Upper lobe of left lung (tissue), 4 donors: Measurements from ENCODE around the gene CACNB4.

ENCODE experiments used
- EP300 ChIP-seq, 4 donors: sonication (generic); formaldehyde crosslinking; IDR thresholded peaks; one replicate each; pipeline ENCODE4 v1.5.1; 2017; ENCODE audit warnings: antibody characterized with exemption in 4 of 4, control low read depth in 2 of 4
- POLR2A ChIP-seq, 4 donors: fragments of 450-650 bp; IDR thresholded peaks; one replicate each; pipeline ENCODE4 v1.5.1; 2016 to 2017; ENCODE audit warnings: antibody characterized with exemption in 4 of 4, mild to moderate bottlenecking in 2 of 4
- POLR2AphosphoS5 ChIP-seq, 2 donors: sonication (generic); formaldehyde crosslinking; IDR thresholded peaks; one replicate each; pipeline ENCODE4 v1.5.1; 2017; ENCODE audit warnings: antibody characterized with exemption in 2 of 2
- TF ChIP-seq, protein P1 (sequence below), 6 experiments: fragments of 450-650 bp in 4 of 6; fragments of 200-600 bp in 2 of 6; sonication (generic) in 2 of 6; IDR thresholded peaks; one replicate each; pipeline ENCODE4 v1.5.1; 2016 to 2019; ENCODE audit warnings: antibody characterized with exemption in 6 of 6

GRCh38 chr2:152084076-152084475 lies 14.8 kb downstream of the CACNB4 start:
- TF ChIP-seq, protein P1, sequence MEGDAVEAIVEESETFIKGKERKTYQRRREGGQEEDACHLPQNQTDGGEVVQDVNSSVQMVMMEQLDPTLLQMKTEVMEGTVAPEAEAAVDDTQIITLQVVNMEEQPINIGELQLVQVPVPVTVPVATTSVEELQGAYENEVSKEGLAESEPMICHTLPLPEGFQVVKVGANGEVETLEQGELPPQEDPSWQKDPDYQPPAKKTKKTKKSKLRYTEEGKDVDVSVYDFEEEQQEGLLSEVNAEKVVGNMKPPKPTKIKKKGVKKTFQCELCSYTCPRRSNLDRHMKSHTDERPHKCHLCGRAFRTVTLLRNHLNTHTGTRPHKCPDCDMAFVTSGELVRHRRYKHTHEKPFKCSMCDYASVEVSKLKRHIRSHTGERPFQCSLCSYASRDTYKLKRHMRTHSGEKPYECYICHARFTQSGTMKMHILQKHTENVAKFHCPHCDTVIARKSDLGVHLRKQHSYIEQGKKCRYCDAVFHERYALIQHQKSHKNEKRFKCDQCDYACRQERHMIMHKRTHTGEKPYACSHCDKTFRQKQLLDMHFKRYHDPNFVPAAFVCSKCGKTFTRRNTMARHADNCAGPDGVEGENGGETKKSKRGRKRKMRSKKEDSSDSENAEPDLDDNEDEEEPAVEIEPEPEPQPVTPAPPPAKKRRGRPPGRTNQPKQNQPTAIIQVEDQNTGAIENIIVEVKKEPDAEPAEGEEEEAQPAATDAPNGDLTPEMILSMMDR (IDR thresholded peaks at IDR 0.05), result no peak
- TF ChIP-seq EP300 (IDR thresholded peaks at IDR 0.05) (no peak), POLR2A (IDR thresholded peaks at IDR 0.05) (no peak), POLR2AphosphoS5 (IDR thresholded peaks at IDR 0.05) (no peak)
